Measurements from ENCODE around the gene INHBC.

INHBC gene

GRCh38 chr12:57497223-57498131 lies 62.9 kb downstream of the INHBC start:
- CTCF ChIA-PET: interaction anchor here (1.2 to 1.3 kb wide), 2 partner anchors 19 to 21 kb away, joined by 3 read pairs; no protein-coding TSS in a partner anchor
- H3K4me3 ChIP-seq (ENCODE audit: low read depth, low read length): no peak overlapping the region
- no peak for DNase-seq (ENCODE audit: low read depth, low spot score)
- POLR2A ChIA-PET: no interaction called here
- no peak for TF ChIP-seq CTCF (IDR thresholded peaks at IDR 0.05; ENCODE audit: insufficient read depth, low read length, missing control alignments)

- CTCF ChIA-PET: interaction anchor here (1.2 to 1.3 kb wide), 2 partner anchors 18 to 20 kb away, joined by 3 read pairs; no protein-coding TSS in a partner anchor
- no peak for TF ChIP-seq CTCF (IDR thresholded peaks at IDR 0.05; ENCODE audit: insufficient read depth, low read length, missing control alignments)
- DNase-seq (ENCODE audit: low read depth, low spot score): no peak
- no peak overlapping the region for H3K4me3 ChIP-seq (ENCODE audit: low read depth, low read length)
- POLR2A ChIA-PET: no interaction called here
These were observed 63.5 kb downstream of the INHBC start for GRCh38 chr12:57498132-57498502.

- POLR2A ChIA-PET: no interaction called here
- no peak for TF ChIP-seq CTCF (IDR thresholded peaks at IDR 0.05; ENCODE audit: insufficient read depth, low read length, missing control alignments)
- H3K4me3 ChIP-seq (ENCODE audit: low read depth, low read length): no peak overlapping the region
- no peak for DNase-seq (ENCODE audit: low read depth, low spot score)
- CTCF ChIA-PET: no interaction called here
These were observed 64.0 kb downstream of the INHBC start for GRCh38 chr12:57498571-57498970.

GRCh38 chr12:57500213-57500612 lies 65.6 kb downstream of the INHBC start:
- POLR2A ChIA-PET: no interaction called here
- no peak for DNase-seq (ENCODE audit: low read depth, low spot score)
- CTCF ChIA-PET: interaction anchor here (1.1 to 1.2 kb wide), 2 partner anchors 41 to 286 kb away, joined by 3 read pairs; partner anchors contain the start of gene GLI1
- no peak overlapping the region for H3K4me3 ChIP-seq (ENCODE audit: low read depth, low read length)
- no peak for TF ChIP-seq CTCF (IDR thresholded peaks at IDR 0.05; ENCODE audit: insufficient read depth, low read length, missing control alignments)
